SJCRH30 (cell line): ENCODE measurements around the gene GRM8. TPM values are rescaled to one million over a fixed set of nuclear protein-coding genes. Genes with fewer than 3 reads are reported as not detected.

Experiments used
- DNase-seq, 2 experiments: peaks; one replicate each; pipeline ENCODE4 v3.0.0-alpha.2; 2015 to 2020
- H3K27ac ChIP-seq: fragments of 250-450 bp; sonication (Bioruptor Pico); 2 replicates; pipeline ENCODE4 v1.5.1; 2020; ENCODE audit warnings: mild to moderate bottlenecking, moderate library complexity
- H3K27me3 ChIP-seq: fragments of 250-450 bp; sonication (Bioruptor Pico); 2 replicates; pipeline ENCODE4 v1.5.1; 2020; ENCODE audit warnings: mild to moderate bottlenecking, moderate library complexity
- H3K36me3 ChIP-seq: fragments of 250-450 bp; sonication (Bioruptor Pico); 2 replicates; pipeline ENCODE4 v1.5.1; 2020; ENCODE audit warnings: mild to moderate bottlenecking, moderate library complexity
- H3K4me1 ChIP-seq: fragments of 250-450 bp; sonication (Bioruptor Pico); 2 replicates; pipeline ENCODE4 v1.5.1; 2020; ENCODE audit warnings: mild to moderate bottlenecking, moderate library complexity
- H3K4me3 ChIP-seq: fragments of 250-450 bp; sonication (Bioruptor Pico); 2 replicates; pipeline ENCODE4 v1.5.1; 2020; ENCODE audit warnings: mild to moderate bottlenecking, moderate library complexity
- H3K9me3 ChIP-seq: fragments of 250-450 bp; sonication (Bioruptor Pico); replicated peaks from 2 replicates; pipeline ENCODE4 v1.5.1; 2020; ENCODE audit warnings: mild to moderate bottlenecking, moderate library complexity
- total RNA-seq: library from RNA; depleted of rRNA; stranded (reverse); fragments of >200 nt; shearing (Covaris generic); gene quantifications from 2 replicates; pipeline ENCODE4 v1.2.3, GENCODE V29; 2014

The GRM8 gene
- total RNA-seq, 1 experiment from 2014 or later: 0.36 TPM

GRCh38 chr7:126799541-126799940, 453.2 kb downstream of the GRM8 start:
- Histone ChIP-seq H3K27ac (no peak overlapping the region), H3K9me3 (no peaks in the 10 kb centered on the region), H3K36me3 (no peaks in the 10 kb centered on the region), H3K4me1 (no peaks in the 10 kb centered on the region), H3K4me3 (no peak overlapping the region), H3K27me3 (no peaks in the 10 kb centered on the region)
- DNase-seq: no peak

DNA sequence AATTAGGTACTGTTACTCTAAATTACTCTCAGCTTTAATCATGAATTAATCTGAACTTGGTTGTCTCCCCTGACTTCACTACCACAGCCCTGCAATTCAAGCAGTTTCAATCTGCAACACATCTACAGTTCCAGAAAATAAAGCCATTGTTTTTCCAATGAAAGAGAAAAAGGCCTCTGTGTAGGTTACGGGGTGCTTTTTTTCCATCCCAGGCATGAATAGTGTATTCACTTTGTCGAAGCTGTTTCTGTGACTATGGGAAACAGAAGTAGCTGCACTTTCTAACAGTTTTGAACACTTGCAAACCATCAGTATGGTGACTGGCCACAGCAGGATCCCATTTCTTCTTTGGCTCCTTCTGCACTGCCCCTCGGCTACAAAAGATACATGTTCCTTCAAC, 460.2 kb downstream of the GRM8 start:
- no peaks in the 10 kb centered on the region for H3K4me1 ChIP-seq
- DNase-seq: no peak
- H3K27ac ChIP-seq: no peak overlapping the region

GRCh38 chr7:126791306-126791705, 461.4 kb downstream of the GRM8 start:
- Histone ChIP-seq H3K4me1 (no peaks in the 10 kb centered on the region), H3K4me3 (no peak overlapping the region), H3K9me3 (no peaks in the 10 kb centered on the region), H3K27me3 (no peaks in the 10 kb centered on the region), H3K36me3 (no peaks in the 10 kb centered on the region), H3K27ac (no peak overlapping the region)
- DNase-seq: no peak

More for the DNA sequence above, 460.2 kb downstream of the GRM8 start:
- no peaks in the 10 kb centered on the region for H3K27me3 ChIP-seq
- H3K4me3 ChIP-seq: no peak overlapping the region
- no peaks in the 10 kb centered on the region for H3K9me3 ChIP-seq
- no peaks in the 10 kb centered on the region for H3K36me3 ChIP-seq

DNA sequence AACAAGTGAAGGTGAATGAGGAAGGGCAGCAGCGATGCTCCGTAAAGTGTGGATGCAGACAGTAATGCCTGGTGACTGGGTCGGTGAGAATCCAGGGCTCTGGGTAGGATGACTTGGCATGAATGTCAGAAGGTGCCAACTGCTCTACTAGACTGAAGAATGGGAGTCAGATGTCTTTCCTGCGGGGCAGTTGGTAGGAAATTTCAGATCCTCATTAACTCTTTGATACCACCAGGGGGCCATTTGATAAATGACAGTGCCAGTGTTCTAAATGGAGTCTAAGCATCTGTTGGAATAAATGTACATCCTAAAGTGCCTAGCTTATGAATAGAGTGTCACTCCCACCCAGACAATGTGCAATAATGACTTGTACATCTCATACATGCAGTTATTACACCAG, 462.0 kb downstream of the GRM8 start:
- Histone ChIP-seq H3K36me3 (no peaks in the 10 kb centered on the region), H3K9me3 (no peaks in the 10 kb centered on the region), H3K4me1 (no peaks in the 10 kb centered on the region), H3K4me3 (no peak overlapping the region), H3K27me3 (no peaks in the 10 kb centered on the region), H3K27ac (no peak overlapping the region)
- peak in 1 of 2 experiments; percentile 22 for DNase-seq

DNA sequence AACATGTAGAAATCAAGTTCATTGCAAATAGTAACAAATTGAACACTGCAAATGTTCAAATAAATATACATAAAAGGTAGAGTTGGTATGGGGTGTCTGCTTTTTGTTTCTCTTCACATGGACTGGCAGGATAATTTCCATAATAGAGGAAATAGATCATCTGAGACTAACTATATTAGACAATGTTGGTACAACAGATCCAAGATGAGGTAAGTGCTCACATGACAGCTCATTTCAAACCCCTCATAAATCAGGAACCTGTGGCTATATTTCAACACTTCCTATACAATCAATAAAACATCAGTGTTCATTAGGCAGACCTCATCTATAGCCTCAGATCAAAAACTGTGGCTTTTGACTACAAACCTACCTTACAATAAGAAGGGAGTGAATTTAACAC, 469.1 kb downstream of the GRM8 start:
- H3K36me3 ChIP-seq: no peaks in the 10 kb centered on the region
- H3K27me3 ChIP-seq: no peaks in the 10 kb centered on the region
- DNase-seq: no peak
- no peak overlapping the region for H3K4me3 ChIP-seq
- H3K9me3 ChIP-seq: no peaks in the 10 kb centered on the region
- no peak overlapping the region for H3K27ac ChIP-seq
- no peaks in the 10 kb centered on the region for H3K4me1 ChIP-seq

DNA sequence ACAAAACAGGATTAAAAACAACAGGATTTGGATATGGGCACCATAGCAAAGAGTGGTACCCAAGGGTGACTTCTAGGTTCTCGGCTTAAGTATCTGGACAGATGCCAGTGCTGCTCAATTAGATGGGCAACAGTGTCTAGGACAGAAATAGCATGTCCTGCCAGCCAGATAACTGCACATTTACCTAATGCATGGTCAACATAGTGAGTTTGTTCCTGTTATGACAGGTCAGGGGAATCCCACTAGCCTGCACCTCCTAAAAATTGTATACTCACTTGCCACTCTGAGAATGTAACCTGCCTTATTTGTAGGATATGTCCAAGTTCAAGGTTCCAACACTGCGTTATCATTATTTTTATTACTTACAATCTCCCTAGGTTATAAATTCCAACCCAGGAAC, 471.7 kb downstream of the GRM8 start:
- no peaks in the 10 kb centered on the region for H3K36me3 ChIP-seq
- H3K4me1 ChIP-seq: no peaks in the 10 kb centered on the region
- H3K4me3 ChIP-seq: no peak overlapping the region
- H3K27ac ChIP-seq: no peak overlapping the region
- no peaks in the 10 kb centered on the region for H3K27me3 ChIP-seq
- no peak for DNase-seq
- no peaks in the 10 kb centered on the region for H3K9me3 ChIP-seq

- Histone ChIP-seq H3K27ac (no peak overlapping the region), H3K9me3 (no peaks in the 10 kb centered on the region), H3K27me3 (no peaks in the 10 kb centered on the region), H3K4me1 (no peaks in the 10 kb centered on the region), H3K4me3 (no peak overlapping the region), H3K36me3 (no peaks in the 10 kb centered on the region)
- DNase-seq: no peak
Observed at GRCh38 chr7:126778101-126778500, 474.6 kb downstream of the GRM8 start.

- no peak overlapping the region for H3K27ac ChIP-seq
- no peaks in the 10 kb centered on the region for H3K36me3 ChIP-seq
- H3K4me1 ChIP-seq: no peaks in the 10 kb centered on the region
- no peaks in the 10 kb centered on the region for H3K9me3 ChIP-seq
- no peak overlapping the region for H3K4me3 ChIP-seq
- DNase-seq: peak in 1 of 2 experiments; percentile 24
- H3K27me3 ChIP-seq: no peaks in the 10 kb centered on the region
Observed at GRCh38 chr7:126776498-126776897, 476.2 kb downstream of the GRM8 start.

- Histone ChIP-seq H3K4me3 (no peak overlapping the region), H3K4me1 (no peaks in the 10 kb centered on the region), H3K9me3 (no peaks in the 10 kb centered on the region), H3K36me3 (no peaks in the 10 kb centered on the region), H3K27me3 (no peaks in the 10 kb centered on the region), H3K27ac (no peak overlapping the region)
- no peak for DNase-seq
Observed at GRCh38 chr7:126774077-126774476, 478.7 kb downstream of the GRM8 start.

DNA sequence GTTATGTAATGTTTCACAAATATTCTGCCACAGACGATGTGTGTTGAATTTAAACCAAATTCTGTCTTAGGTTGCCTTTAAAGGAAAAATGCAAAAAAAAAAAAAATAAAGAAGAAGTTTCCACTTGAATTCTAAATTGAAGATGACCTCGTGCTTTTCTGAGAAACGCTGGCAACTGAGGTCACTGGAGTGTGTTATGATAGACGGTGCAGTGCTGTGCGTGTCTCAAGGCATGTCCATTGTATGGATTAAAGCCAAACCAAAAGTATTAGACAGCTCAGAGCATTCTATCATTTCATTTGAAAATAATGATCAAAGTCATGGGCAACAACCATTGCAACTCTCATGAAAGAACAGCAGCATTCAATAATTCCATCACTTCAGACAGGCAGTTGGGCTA, 483.9 kb downstream of the GRM8 start:
- H3K27me3 ChIP-seq: no peaks in the 10 kb centered on the region
- no peaks in the 10 kb centered on the region for H3K9me3 ChIP-seq
- H3K4me3 ChIP-seq: no peak overlapping the region
- H3K36me3 ChIP-seq: no peaks in the 10 kb centered on the region
- DNase-seq: no peak
- H3K27ac ChIP-seq: no peak overlapping the region
- H3K4me1 ChIP-seq: no peaks in the 10 kb centered on the region

DNA sequence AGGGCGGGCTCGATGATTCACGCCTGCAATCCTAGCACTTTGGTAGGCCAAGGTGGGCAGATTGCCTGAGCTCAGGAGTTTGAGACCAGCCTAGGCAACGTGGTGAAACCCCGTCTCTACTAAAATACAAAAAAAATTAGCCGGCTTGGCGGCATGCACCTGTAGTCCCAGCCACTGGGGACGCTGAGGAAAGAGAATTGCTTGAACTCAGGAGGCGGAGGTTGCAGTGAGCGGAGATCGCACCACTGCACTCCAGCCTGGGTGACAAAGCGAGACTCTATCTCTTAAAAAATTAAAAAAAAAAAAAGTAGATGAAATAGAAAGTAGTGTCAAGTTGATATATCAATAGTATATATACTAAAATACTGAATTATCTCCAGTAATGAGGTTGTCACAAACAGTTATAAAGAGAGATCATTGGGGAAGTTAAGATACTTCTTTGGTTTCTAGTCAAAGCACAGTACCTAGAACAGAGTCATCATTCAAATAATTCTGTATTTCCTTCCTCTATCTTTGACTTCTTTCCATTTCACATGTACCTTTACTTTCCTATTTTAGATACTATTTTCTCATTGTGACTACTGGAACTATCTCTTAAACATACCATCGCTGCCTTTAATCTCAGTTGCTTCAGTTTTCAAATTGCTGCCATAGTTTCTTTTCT, 491.7 kb downstream of the GRM8 start:
- Histone ChIP-seq H3K9me3 (no peaks in the 10 kb centered on the region), H3K27ac (no peak overlapping the region), H3K4me1 (no peaks in the 10 kb centered on the region)

GRCh38 chr7:126755381-126755780, 497.4 kb downstream of the GRM8 start:
- Histone ChIP-seq H3K4me3 (no peak overlapping the region), H3K9me3 (no peaks in the 10 kb centered on the region), H3K27me3 (no peaks in the 10 kb centered on the region), H3K36me3 (no peaks in the 10 kb centered on the region), H3K27ac (no peak overlapping the region), H3K4me1 (no peaks in the 10 kb centered on the region)
- no peak for DNase-seq

More for the DNA sequence above, 491.7 kb downstream of the GRM8 start:
- Histone ChIP-seq H3K36me3 (no peaks in the 10 kb centered on the region), H3K4me3 (no peak overlapping the region), H3K27me3 (no peaks in the 10 kb centered on the region)
- DNase-seq: no peak

DNA sequence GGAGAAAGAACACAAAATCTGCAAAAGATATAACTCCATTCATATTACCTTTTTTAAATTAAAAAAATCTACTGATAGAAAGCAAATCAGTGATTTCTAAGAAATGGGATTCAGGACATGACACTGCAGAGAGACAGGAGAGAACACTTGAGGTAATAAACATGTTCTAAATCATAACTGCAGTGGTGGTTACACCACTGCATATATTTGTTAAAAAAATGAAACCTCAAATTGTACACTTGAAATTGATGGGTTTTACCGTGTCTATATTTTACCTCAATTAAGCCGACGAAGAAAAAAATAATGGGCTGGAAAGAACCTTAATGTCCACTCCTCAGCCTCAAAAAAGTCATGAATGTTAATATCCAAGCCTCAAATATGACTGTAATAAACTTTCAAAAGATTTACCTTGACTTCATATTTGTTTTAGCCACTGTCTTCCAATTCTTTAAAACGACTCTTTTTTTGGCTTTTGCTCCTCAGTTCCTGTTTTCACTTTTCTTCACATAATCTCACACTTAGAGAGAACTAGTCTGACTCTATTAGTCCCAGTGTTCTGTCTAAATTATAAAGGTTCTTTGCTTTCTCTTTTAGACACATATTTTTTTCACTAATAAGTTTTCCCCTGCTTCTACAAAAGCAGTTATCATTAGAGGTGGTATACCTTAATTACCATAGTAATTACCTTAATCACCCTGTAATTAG, 502.4 kb downstream of the GRM8 start:
- Histone ChIP-seq H3K4me3 (no peak overlapping the region), H3K4me1 (no peaks in the 10 kb centered on the region), H3K27me3 (no peaks in the 10 kb centered on the region), H3K9me3 (no peaks in the 10 kb centered on the region), H3K36me3 (no peaks in the 10 kb centered on the region), H3K27ac (no peak overlapping the region)
- no peak for DNase-seq

GRCh38 chr7:126728967-126729366, 523.8 kb downstream of the GRM8 start:
- Histone ChIP-seq H3K4me3 (no peak overlapping the region), H3K27me3 (no peaks in the 10 kb centered on the region), H3K4me1 (no peaks in the 10 kb centered on the region), H3K27ac (no peak overlapping the region), H3K9me3 (no peaks in the 10 kb centered on the region), H3K36me3 (no peaks in the 10 kb centered on the region)
- DNase-seq: no peak

GRCh38 chr7:126727930-126728391, 524.8 kb downstream of the GRM8 start:
- Histone ChIP-seq H3K36me3 (no peaks in the 10 kb centered on the region), H3K27ac (no peak overlapping the region), H3K4me3 (no peak overlapping the region), H3K9me3 (no peaks in the 10 kb centered on the region), H3K27me3 (no peaks in the 10 kb centered on the region), H3K4me1 (no peaks in the 10 kb centered on the region)
- DNase-seq: no peak
